Cardiac fibroblast (primary cell): ENCODE results near the gene TMEM72.
A peak's percentile ranks its signal among the peaks of the same experiment; 100 is the strongest.

Experiments used
- DNase-seq, 2 donors: peaks; one replicate each; pipeline versions ENCODE4 v3.0.0 to v3.0.0-alpha.2; 2010; ENCODE audit warnings: low read depth in 2 of 2
- H3K4me3 ChIP-seq, 2 donors: replicated peaks in 1 of 2; 1 replicate in 1 of 2; 2 replicates in 1 of 2; pipeline ENCODE4 v1.5.1; 2011; ENCODE audit warnings: low read depth in 2 of 2, low read length in 2 of 2, mild to moderate bottlenecking in 2 of 2, moderate library complexity in 1 of 2
- CTCF ChIP-seq: IDR thresholded peaks from one replicate; pipeline ENCODE4 v1.5.1; 2011; ENCODE audit warnings: low read depth, mild to moderate bottlenecking, low read length, inconsistent platforms

The TMEM72 gene

DNA sequence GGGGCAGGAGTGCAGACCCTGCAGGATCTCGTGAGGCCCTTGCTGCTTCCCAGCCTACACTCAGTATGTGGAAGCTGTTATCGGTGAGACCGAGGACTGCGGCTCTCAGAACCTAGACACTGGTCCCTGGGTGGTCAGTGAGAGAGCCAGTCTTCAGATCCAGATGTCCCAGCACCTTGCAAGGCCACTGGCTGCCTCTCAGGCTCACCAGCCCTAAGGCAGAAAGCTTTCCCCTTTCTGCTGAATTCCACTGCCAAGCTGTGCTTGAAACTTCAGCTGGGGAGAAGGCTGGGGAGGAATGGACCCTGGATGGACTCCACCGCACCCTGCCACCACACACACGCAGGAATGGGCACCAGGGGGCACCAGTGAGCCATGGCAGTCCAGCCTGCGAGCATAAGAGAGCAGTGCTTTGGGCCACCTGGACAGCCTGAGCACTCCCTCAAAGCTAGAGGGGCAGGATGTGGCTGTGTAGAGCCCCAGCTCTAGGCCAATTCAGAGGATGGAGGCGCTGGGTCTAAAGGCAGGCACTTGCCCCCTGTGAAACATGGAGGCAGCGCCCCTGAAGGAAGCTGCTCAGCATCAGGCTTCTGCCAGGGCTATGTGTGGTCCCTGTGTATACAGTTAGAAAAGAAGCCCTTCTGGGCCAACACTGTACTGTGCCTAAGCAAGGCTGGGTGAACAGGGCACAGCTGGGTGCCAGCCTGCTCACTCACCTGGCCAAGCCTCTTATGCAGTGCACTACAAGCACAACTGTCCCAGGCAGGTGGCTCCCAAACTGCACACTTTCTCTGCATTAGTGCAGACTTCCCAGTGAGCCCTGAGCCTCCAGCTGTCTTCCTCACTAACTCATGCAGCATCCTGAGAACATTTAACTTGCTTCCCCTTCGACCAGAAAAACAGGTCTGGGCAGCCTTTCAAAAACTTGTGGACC lies 21.6 kb downstream of the TMEM72 start:
- no peak overlapping the region for H3K4me3 ChIP-seq
- peak; percentile 99 for TF ChIP-seq CTCF
- peak; percentile 86 to 88 for DNase-seq

- no peak overlapping the region for H3K4me3 ChIP-seq
- DNase-seq = no peak
- TF ChIP-seq CTCF = no peak
Observed at GRCh38 chr10:44933451-44934321, 22.5 kb downstream of the TMEM72 start.

GRCh38 chr10:44934416-44935200 lies 23.5 kb downstream of the TMEM72 start:
- no peak overlapping the region for H3K4me3 ChIP-seq
- DNase-seq = peak in 1 of 2 donors; percentile 63
- no peak for TF ChIP-seq CTCF

DNA sequence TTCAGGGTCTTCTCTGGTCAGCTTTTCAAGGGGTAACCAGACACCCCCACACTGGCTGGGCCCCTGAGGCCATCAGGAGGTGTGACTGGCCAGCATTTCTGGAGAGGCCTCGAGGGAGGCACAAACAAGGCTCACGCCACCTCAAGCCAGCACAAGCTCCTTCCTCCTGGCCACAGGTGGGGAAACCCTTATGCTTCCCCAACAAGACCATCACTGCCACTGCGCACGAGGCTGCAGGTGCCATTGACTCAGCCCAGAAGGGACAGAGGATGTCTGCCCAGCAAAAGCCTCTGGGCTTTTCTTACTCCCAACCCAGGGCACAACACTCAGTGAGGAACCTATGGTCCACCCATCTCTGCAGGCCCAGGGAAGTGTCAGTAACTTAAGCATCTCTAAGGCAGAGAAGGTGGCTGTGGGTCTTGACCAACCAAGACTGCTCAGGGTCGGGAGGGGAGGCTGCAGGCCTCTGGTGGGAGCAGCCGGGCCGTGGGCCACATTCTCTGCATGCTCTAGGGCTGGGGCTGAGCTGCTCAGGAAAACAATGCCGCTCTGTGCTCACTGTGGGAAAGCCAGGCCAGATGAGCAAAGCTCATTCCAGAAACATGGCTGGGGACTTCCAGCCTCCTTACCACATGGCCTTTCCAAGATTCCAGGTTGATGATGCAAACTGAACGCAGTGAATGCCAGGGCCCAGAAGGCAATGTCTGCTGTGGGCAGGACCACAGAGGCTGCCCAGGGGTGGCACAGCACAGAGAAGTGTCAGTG lies 24.2 kb downstream of the TMEM72 start:
- no peak overlapping the region for H3K4me3 ChIP-seq
- TF ChIP-seq CTCF = no peak
- DNase-seq = peak; percentile 80 to 90

- no peak overlapping the region for H3K4me3 ChIP-seq
- no peak for DNase-seq
- TF ChIP-seq CTCF = no peak
Observed at GRCh38 chr10:44935966-44936295, 24.8 kb downstream of the TMEM72 start.
